Measurements from ENCODE around the gene CRB2. TPM values are rescaled to one million over a fixed set of nuclear protein-coding genes. Genes with fewer than 3 reads are reported as not detected.
A peak's percentile ranks its signal among the peaks of the same experiment; 100 is the strongest.

Gene CRB2
- total and polyA plus RNA-seq, 2 of the 13 experiments (the other 11 are each of a cell fraction or from before 2014, with no cell fraction given), result 0.01 to 0.29 TPM

DNA sequence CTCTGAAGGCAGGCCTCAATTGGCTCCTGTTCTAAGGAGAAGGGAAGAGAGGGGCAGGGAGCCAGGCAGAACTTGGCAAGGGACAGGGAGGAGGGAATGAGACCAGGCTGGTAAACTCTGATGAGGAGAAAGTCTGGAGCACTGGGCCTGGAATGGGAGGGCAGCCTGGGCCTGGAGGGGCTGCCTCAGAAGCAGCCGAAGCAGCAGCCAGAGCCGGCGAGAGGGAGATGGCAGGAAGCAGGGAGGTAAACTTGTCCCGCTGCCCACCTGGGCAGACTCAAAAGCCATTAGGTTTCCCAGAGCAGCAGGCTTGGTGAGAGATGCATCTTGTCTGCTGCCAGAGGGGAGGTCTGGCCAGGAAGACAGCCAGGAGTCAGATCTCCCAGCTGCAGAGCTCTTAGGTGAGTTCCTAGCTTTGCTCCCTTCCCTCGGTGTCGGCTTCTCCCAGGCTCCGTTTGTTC lies 37.0 kb upstream of the CRB2 start:
- intact Hi-C loops (cut with micrococcal nuclease; ENCODE audit: unreplicated experiment) (no loop called here), in situ Hi-C loops (cut with HindIII; ENCODE audit: extremely low pct_ligation_motif_present, low pct_unique_long_range_greater_than_20kb) (no loop called here)
- Histone ChIP-seq H3K4me1 (ENCODE audit: insufficient read depth, low read length) (peaks cover 90% of the 10 kb centered on the region), H3K9me3 (ENCODE audit: low read length) (no peaks in the 10 kb centered on the region), H3K4me2 (ENCODE audit: low read depth, low read length) (peak overlapping the region; percentile 79), H3K4me3 (replicated peaks in 1 of 3; ENCODE audit: insufficient read depth in 1 of 3, low read depth in 2 of 3, low read length in 3 of 3) (peak overlapping the region; percentile 28 to 56 (median 31); a peak in 4 of 6 replicates), H3K27me3 (ENCODE audit: control insufficient read depth in 1 of 2, insufficient read depth in 2 of 2, low read length in 2 of 2) (peaks cover 0 to 9% of the 10 kb centered on the region in 2 experiments; a peak in 1 of 5 replicates), H4K20me1 (ENCODE audit: insufficient read depth, low read length) (no peaks in the 10 kb centered on the region), H2AFZ (ENCODE audit: low read length) (no peak overlapping the region), H3K9ac (ENCODE audit: insufficient read depth, low read depth, low read length) (no peak overlapping the region; the same call in 1 of the 2 replicates), H3K36me3 (replicated peaks in 1 of 2; ENCODE audit: control insufficient read depth in 1 of 2, insufficient read depth in 2 of 2, low read length in 2 of 2) (no peaks in the 10 kb centered on the region), H3K79me2 (ENCODE audit: insufficient read depth, low read length) (no peaks in the 10 kb centered on the region), H3K27ac (ENCODE audit: extremely low read length, insufficient read depth, low read length) (no peak overlapping the region)
- FAIRE-seq (no peak), ATAC-seq (peak; percentile 50), DNase-seq (ENCODE audit: low spot score) (no peak)
- ChIA-PET CTCF (ENCODE audit: low intra/inter-chr PET ratio, low total read pairs) (no interaction called here), POLR2A (no interaction called here)
- no TSS peak for BruUV-seq (replicated peaks)
- WGBS (ENCODE audit: low lambda C conversion rate), result 0% methylated on average over 7 of the region's 7 CpGs
- no peak for TF ChIP-seq PHB2 (IDR thresholded peaks at IDR 0.05; ENCODE audit: partially characterized antibody)
- no peak for TF ChIP-seq ZNF138 (CRISPR knock-in tag; IDR thresholded peaks at IDR 0.05; ENCODE audit: low read depth)
- TF ChIP-seq HHEX (CRISPR knock-in tag; IDR thresholded peaks at IDR 0.05), result no peak
- TF ChIP-seq ZNF616 (CRISPR knock-in tag; IDR thresholded peaks at IDR 0.05; ENCODE audit: low read depth), result no peak
- TF ChIP-seq RBM39 (IDR thresholded peaks at IDR 0.05; ENCODE audit: low read depth, low read length, poor library complexity, severe bottlenecking), result peak; percentile 16
- no peak for TF ChIP-seq ZC3H4 (CRISPR knock-in tag; IDR thresholded peaks at IDR 0.05; ENCODE audit: borderline replicate concordance)
- TF ChIP-seq ZNF33B (CRISPR knock-in tag; IDR thresholded peaks at IDR 0.05), result no peak
- TF ChIP-seq, protein P1, sequence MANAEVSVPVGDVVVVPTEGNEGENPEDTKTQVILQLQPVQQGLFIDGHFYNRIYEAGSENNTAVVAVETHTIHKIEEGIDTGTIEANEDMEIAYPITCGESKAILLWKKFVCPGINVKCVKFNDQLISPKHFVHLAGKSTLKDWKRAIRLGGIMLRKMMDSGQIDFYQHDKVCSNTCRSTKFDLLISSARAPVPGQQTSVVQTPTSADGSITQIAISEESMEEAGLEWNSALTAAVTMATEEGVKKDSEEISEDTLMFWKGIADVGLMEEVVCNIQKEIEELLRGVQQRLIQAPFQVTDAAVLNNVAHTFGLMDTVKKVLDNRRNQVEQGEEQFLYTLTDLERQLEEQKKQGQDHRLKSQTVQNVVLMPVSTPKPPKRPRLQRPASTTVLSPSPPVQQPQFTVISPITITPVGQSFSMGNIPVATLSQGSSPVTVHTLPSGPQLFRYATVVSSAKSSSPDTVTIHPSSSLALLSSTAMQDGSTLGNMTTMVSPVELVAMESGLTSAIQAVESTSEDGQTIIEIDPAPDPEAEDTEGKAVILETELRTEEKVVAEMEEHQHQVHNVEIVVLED (CRISPR knock-in tag; IDR thresholded peaks at IDR 0.05; ENCODE audit: borderline replicate concordance), result no peak
- TF ChIP-seq, protein P2, sequence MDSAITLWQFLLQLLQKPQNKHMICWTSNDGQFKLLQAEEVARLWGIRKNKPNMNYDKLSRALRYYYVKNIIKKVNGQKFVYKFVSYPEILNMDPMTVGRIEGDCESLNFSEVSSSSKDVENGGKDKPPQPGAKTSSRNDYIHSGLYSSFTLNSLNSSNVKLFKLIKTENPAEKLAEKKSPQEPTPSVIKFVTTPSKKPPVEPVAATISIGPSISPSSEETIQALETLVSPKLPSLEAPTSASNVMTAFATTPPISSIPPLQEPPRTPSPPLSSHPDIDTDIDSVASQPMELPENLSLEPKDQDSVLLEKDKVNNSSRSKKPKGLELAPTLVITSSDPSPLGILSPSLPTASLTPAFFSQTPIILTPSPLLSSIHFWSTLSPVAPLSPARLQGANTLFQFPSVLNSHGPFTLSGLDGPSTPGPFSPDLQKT (CRISPR knock-in tag; IDR thresholded peaks at IDR 0.05; ENCODE audit: borderline replicate concordance), result no peak
- no peak for TF ChIP-seq EHMT2 (IDR thresholded peaks at IDR 0.05; ENCODE audit: borderline replicate concordance, low read depth, low read length)
- TF ChIP-seq, protein P3, sequence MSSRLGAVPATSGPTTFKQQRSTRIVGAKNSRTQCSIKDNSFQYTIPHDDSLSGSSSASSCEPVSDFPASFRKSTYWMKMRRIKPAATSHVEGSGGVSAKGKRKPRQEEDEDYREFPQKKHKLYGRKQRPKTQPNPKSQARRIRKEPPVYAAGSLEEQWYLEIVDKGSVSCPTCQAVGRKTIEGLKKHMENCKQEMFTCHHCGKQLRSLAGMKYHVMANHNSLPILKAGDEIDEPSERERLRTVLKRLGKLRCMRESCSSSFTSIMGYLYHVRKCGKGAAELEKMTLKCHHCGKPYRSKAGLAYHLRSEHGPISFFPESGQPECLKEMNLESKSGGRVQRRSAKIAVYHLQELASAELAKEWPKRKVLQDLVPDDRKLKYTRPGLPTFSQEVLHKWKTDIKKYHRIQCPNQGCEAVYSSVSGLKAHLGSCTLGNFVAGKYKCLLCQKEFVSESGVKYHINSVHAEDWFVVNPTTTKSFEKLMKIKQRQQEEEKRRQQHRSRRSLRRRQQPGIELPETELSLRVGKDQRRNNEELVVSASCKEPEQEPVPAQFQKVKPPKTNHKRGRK (CRISPR knock-in tag; IDR thresholded peaks at IDR 0.05), result no peak
- TF ChIP-seq, protein P4, sequence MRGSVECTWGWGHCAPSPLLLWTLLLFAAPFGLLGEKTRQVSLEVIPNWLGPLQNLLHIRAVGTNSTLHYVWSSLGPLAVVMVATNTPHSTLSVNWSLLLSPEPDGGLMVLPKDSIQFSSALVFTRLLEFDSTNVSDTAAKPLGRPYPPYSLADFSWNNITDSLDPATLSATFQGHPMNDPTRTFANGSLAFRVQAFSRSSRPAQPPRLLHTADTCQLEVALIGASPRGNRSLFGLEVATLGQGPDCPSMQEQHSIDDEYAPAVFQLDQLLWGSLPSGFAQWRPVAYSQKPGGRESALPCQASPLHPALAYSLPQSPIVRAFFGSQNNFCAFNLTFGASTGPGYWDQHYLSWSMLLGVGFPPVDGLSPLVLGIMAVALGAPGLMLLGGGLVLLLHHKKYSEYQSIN (CRISPR knock-in tag; IDR thresholded peaks at IDR 0.05; ENCODE audit: borderline replicate concordance), result no peak
- no peak for TF ChIP-seq ZNF10 (CRISPR knock-in tag; IDR thresholded peaks at IDR 0.05; ENCODE audit: borderline replicate concordance, low read depth)
- no peak for TF ChIP-seq ZSCAN30 (CRISPR knock-in tag; IDR thresholded peaks at IDR 0.05)
- TF ChIP-seq SALL1 (CRISPR knock-in tag; IDR thresholded peaks at IDR 0.05), result peak; percentile 9; the same call in 1 of the 2 replicates
- TF ChIP-seq ZNF292 (CRISPR knock-in tag; IDR thresholded peaks at IDR 0.05; ENCODE audit: borderline replicate concordance, low read depth), result 0 out of 2 replicates have a peak, but pooled peaks have one; percentile 12
- TF ChIP-seq FOXA1 (IDR thresholded peaks at IDR 0.05), result no peak
- TF ChIP-seq FOXA1 (CRISPR knock-in tag; IDR thresholded peaks at IDR 0.05), result no peak
- no peak for TF ChIP-seq SP140L (CRISPR knock-in tag; IDR thresholded peaks at IDR 0.05; ENCODE audit: borderline replicate concordance)
- no peak for TF ChIP-seq MIER3 (CRISPR knock-in tag; IDR thresholded peaks at IDR 0.05; ENCODE audit: borderline replicate concordance)
- TF ChIP-seq MTA1 (CRISPR knock-in tag; IDR thresholded peaks at IDR 0.05; ENCODE audit: borderline replicate concordance), result no peak
